Muscle of leg (tissue), 11 donors: ENCODE measurements around the gene PRKAG2. TPM values are rescaled to one million over a fixed set of nuclear protein-coding genes. Genes with fewer than 3 reads are reported as not detected.

Experiments used
- DNase-seq: peaks from one replicate; pipeline ENCODE4 v3.0.0; 2013
- H3K27ac ChIP-seq: one replicate; pipeline ENCODE4 v1.5.1; 2013; ENCODE audit warnings: mild to moderate bottlenecking, low read length, control low read depth
- H3K27me3 ChIP-seq: one replicate; pipeline ENCODE4 v1.6.1; 2013; ENCODE audit warnings: low read length; ENCODE audit not compliant: control insufficient read depth, insufficient read depth
- H3K36me3 ChIP-seq: one replicate; pipeline ENCODE4 v1.6.1; 2013; ENCODE audit warnings: low read length; ENCODE audit not compliant: control insufficient read depth, insufficient read depth
- H3K4me1 ChIP-seq: one replicate; pipeline ENCODE4 v1.6.1; 2013; ENCODE audit warnings: low read length; ENCODE audit not compliant: control insufficient read depth, insufficient read depth
- H3K4me3 ChIP-seq: one replicate; pipeline ENCODE4 v1.5.1; 2013; ENCODE audit warnings: low read length, control low read depth
- H3K9me3 ChIP-seq: replicated peaks from 2 replicates; pipeline ENCODE4 v1.6.1; 2013; ENCODE audit warnings: low read depth, low read length; ENCODE audit not compliant: control insufficient read depth
- WGBS: methylation state at CpG from one replicate; pipeline ENCODE4 v1.1.5; 2013; ENCODE audit warnings: missing lambda C conversion rate; ENCODE audit not compliant: insufficient coverage; 5-methylcytosine and 5-hydroxymethylcytosine counted together
- polyA plus RNA-seq, 8 donors: library from polyadenylated mRNA; unstranded; fragments of 120-200 nt; gene quantifications; one replicate each; pipeline versions ENCODE4 v1.2.1 to v1.2.3, GENCODE V29; 2013; ENCODE audit warnings: inconsistent platforms in 1 of 8, low replicate concordance in 1 of 8; ENCODE audit not compliant: insufficient read length in 8 of 8, insufficient read depth in 1 of 8
- total RNA-seq: library from RNA; stranded (reverse); fragments of 120-200 nt; gene quantifications from one replicate; pipeline ENCODE4 v1.2.4, GENCODE V29; 2013

Gene PRKAG2
- total and polyA plus RNA-seq, 9 donors = 3.9 to 16.4 (median 11.2) TPM

GRCh38 chr7:151603951-151604350 lies 273.0 kb downstream of the PRKAG2 start:
- Histone ChIP-seq H3K4me1 (peaks cover 15% of the 10 kb centered on the region), H3K27ac (no peak overlapping the region), H3K9me3 (no peaks in the 10 kb centered on the region), H3K27me3 (no peaks in the 10 kb centered on the region), H3K36me3 (no peaks in the 10 kb centered on the region), H3K4me3 (no peak overlapping the region)
- DNase-seq = no peak
- 100% methylated on average over 2 of the region's 4 CpGs for WGBS

GRCh38 chr7:151601521-151602305 lies 275.2 kb downstream of the PRKAG2 start:
- H3K4me1 ChIP-seq = peaks cover 16% of the 10 kb centered on the region
- no peaks in the 10 kb centered on the region for H3K27me3 ChIP-seq
- no peak overlapping the region for H3K4me3 ChIP-seq
- DNase-seq = no peak
- no peaks in the 10 kb centered on the region for H3K36me3 ChIP-seq
- 90% methylated on average over 10 of the region's 21 CpGs for WGBS
- no peak overlapping the region for H3K27ac ChIP-seq
- H3K9me3 ChIP-seq = no peaks in the 10 kb centered on the region

DNA sequence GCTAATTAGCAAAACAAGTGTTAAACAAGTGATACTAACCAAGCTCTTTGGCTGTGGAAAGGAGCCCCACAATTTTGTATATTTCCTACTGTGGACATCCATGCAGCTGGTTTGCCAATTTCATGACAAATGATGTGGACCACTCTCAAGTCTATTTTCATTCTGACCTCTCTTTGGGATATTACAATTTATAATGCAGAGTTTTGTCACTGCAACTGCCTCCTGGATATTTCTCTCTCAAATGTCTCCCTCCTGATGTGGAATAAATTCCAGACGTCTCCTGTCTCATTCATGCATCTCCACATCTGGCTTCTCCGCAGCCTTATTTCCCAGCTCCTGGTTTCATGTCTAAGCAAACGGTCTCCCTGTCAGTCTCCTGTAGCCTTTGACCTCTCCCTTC lies 276.6 kb downstream of the PRKAG2 start:
- no peaks in the 10 kb centered on the region for H3K9me3 ChIP-seq
- H3K4me1 ChIP-seq = peaks cover 16% of the 10 kb centered on the region
- WGBS = 41% methylated on average over 3 of the region's 3 CpGs
- no peaks in the 10 kb centered on the region for H3K36me3 ChIP-seq
- peak overlapping the region; percentile 73 for H3K27ac ChIP-seq
- DNase-seq = peak; percentile 54
- H3K27me3 ChIP-seq = no peaks in the 10 kb centered on the region
- H3K4me3 ChIP-seq = no peak overlapping the region

DNA sequence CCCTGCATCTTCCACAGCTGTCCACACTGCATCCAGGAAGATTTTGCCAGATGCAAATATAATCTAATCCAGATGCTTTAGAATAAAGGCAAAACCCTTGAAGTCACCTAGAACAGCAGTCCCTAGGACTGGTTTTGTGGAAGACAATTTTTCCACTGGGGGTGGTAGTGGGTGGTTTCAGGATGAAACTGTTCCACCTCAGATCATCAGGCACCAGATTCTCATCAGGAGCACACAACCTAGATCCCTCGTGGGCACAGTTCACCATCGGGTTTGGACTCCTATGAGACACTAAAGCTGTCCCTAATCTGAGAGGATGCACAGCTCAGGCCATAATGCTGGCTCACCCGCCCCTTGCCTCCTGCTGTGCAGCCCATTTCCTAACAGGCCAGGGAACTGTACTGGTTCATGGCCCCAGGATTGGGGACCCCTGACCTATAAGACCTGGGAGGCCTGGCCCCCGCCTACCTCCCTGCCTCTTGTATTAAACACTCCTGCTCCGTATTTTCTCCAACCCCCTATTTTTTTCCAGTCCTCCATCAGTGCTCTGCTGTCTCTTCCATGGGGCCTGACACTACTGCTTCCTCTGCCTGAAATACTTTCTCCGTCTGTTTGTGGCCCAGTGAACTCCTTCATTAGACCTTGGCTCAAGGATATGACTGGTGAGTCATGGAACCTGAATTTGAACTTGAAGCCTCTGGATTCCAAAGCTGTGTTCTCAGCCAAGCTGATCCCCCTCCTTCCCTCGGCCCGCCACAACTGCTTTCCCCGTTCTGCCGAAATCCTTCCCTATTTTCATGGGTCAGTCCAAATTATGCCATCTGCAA lies 277.3 kb downstream of the PRKAG2 start:
- Histone ChIP-seq H3K9me3 (no peaks in the 10 kb centered on the region), H3K4me3 (no peak overlapping the region), H3K27ac (peak overlapping the region; percentile 73), H3K36me3 (no peaks in the 10 kb centered on the region), H3K27me3 (no peaks in the 10 kb centered on the region), H3K4me1 (peaks cover 16% of the 10 kb centered on the region)
- WGBS = 35% methylated on average over 9 of the region's 10 CpGs
- peak; percentile 85 for DNase-seq

DNA sequence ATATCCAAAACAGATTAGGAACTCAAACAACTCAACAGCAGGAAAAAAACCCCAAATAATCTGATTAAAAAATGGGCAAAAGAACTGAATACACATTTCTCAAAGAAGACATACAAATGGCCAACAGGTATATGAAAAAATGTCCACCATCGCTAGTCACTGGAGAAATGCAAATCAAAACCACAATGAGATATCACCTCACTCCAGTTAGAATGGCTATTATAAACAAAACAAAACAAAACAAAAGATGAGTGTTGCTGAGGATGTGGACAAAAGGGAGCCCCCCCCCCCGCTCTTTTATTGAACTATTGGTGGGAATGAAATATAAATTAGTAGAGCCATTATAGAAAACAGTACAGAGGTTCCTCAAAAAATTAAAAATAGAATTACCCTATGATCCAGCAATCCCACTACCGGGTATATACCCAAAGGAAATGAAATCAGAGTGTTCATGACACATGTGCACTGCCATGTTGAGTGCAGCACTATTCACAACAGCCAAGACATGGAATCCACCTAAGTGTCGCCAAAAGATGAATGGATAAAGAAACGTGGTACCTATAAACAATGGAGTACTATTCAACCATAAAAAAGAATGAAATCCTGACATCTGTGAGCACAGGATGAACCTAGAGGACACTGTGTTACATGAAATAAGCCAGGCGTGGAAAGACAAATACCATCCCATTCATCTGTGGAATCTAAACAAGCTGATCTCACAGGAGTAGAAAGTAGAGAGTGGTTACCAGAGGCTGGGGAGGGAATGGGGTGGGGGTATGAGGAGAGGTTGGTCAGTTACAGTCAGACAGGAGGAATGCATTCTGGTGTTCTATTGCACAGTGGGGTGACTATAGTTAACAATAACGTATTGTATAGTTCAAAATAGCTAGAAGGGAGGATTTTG lies 279.1 kb downstream of the PRKAG2 start:
- no CpG with 5 or more reads among the region's 7 CpGs for WGBS
- H3K4me3 ChIP-seq = no peak overlapping the region
- no peaks in the 10 kb centered on the region for H3K36me3 ChIP-seq
- H3K4me1 ChIP-seq = peaks cover 16% of the 10 kb centered on the region
- no peaks in the 10 kb centered on the region for H3K9me3 ChIP-seq
- DNase-seq = no peak
- no peaks in the 10 kb centered on the region for H3K27me3 ChIP-seq
- H3K27ac ChIP-seq = no peak overlapping the region

- no CpG with 5 or more reads among the region's 3 CpGs for WGBS
- Histone ChIP-seq H3K36me3 (no peaks in the 10 kb centered on the region), H3K27ac (no peak overlapping the region), H3K4me1 (peaks cover 20% of the 10 kb centered on the region), H3K4me3 (no peak overlapping the region), H3K27me3 (no peaks in the 10 kb centered on the region), H3K9me3 (no peaks in the 10 kb centered on the region)
- DNase-seq = no peak
These were observed 281.1 kb downstream of the PRKAG2 start for GRCh38 chr7:151595702-151596350.

DNA sequence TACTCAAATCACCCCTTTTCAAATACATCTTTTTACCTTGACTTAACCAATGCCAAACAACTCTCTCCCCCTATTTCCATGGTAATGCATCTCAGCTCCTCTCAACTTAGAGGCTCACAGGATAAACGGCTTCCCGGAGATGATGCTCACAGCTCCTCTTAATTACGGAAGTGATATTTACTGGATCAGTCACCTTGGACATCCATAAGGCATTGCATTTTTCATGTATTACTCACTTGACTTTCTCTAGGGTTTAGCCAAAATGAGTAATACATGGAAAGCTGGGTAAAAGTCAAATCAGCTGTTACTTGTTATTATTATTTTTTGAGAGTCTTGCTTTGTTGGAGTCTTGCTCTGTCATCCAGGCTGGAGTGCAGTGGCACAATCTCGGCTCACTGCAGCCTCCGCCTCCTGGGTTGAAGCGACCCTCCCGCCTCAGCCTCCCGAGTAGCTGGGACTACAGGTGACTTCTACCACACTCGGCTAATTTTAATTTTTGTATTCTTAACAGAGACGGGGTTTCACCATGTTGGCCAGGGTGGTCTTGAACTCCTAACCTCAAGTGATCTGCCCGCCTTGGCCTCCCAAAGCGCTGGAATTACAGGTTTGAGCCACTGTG lies 283.9 kb downstream of the PRKAG2 start:
- 87% methylated on average over 8 of the region's 12 CpGs for WGBS
- DNase-seq = peak; percentile 58
- Histone ChIP-seq H3K4me1 (peaks cover 5% of the 10 kb centered on the region), H3K27ac (no peak overlapping the region), H3K36me3 (no peaks in the 10 kb centered on the region), H3K9me3 (no peaks in the 10 kb centered on the region), H3K4me3 (no peak overlapping the region), H3K27me3 (no peaks in the 10 kb centered on the region)

DNA sequence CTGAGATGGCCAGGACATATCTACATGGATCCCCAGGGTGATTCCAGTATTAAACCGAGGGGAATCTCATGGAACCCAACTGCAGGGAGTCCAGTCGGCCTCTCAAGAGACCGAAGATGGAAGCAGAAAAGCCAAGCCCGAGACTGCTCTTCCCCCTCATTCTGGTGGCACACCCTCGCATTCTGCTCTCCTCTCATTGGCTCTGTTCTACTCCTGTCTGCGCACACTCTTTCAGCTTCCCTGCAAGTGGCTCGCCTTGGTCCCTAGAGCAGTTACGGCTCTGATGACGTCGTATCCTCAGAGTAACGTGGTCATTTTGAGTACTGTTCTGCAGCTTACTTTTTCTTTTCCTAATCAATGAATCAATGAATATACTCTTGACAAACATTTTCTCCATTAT lies 284.6 kb downstream of the PRKAG2 start:
- Histone ChIP-seq H3K27ac (no peak overlapping the region), H3K27me3 (no peaks in the 10 kb centered on the region), H3K4me3 (no peak overlapping the region), H3K4me1 (peaks cover 5% of the 10 kb centered on the region), H3K36me3 (no peaks in the 10 kb centered on the region), H3K9me3 (no peaks in the 10 kb centered on the region)
- WGBS = 95% methylated on average over 8 of the region's 11 CpGs
- no peak for DNase-seq

GRCh38 chr7:151591866-151592265 lies 285.0 kb downstream of the PRKAG2 start:
- Histone ChIP-seq H3K9me3 (no peaks in the 10 kb centered on the region), H3K27me3 (no peaks in the 10 kb centered on the region), H3K27ac (no peak overlapping the region), H3K36me3 (no peaks in the 10 kb centered on the region), H3K4me1 (peaks cover 5% of the 10 kb centered on the region), H3K4me3 (no peak overlapping the region)
- 81% methylated on average over 11 of the region's 14 CpGs for WGBS
- no peak for DNase-seq
